ENCODE data around the gene LHFPL3.

The LHFPL3 gene

GRCh38 chr7:104807671-104808070 lies 479.3 kb downstream of the LHFPL3 start:
- DNase-seq (ENCODE audit: insufficient read length, low spot score) (no peak), FAIRE-seq (no peak)
- no peak for TF ChIP-seq POLR2A (IDR thresholded peaks at IDR 0.05; ENCODE audit: low read depth, low read length)

- no peak for FAIRE-seq
Measured at GRCh38 chr7:104809906-104810305, 481.5 kb downstream of the LHFPL3 start.

GRCh38 chr7:104814126-104814525 lies 485.7 kb downstream of the LHFPL3 start:
- no peak for TF ChIP-seq POLR2A (IDR thresholded peaks at IDR 0.05; ENCODE audit: low read depth, low read length)
- FAIRE-seq (no peak), DNase-seq (ENCODE audit: insufficient read length, low spot score) (no peak)

More at GRCh38 chr7:104809906-104810305, 481.5 kb downstream of the LHFPL3 start:
- no peak for DNase-seq (ENCODE audit: insufficient read length, low spot score)
- no peak for TF ChIP-seq POLR2A (IDR thresholded peaks at IDR 0.05; ENCODE audit: low read depth, low read length)

GRCh38 chr7:104814671-104815400 lies 486.4 kb downstream of the LHFPL3 start:
- DNase-seq (ENCODE audit: insufficient read length, low spot score) = no peak

GRCh38 chr7:104816537-104816936 lies 488.1 kb downstream of the LHFPL3 start:
- DNase-seq (ENCODE audit: insufficient read length, low spot score) (no peak), FAIRE-seq (no peak)
- no peak for TF ChIP-seq POLR2A (IDR thresholded peaks at IDR 0.05; ENCODE audit: low read depth, low read length)

More at GRCh38 chr7:104814671-104815400, 486.4 kb downstream of the LHFPL3 start:
- no peak for TF ChIP-seq POLR2A (IDR thresholded peaks at IDR 0.05; ENCODE audit: low read depth, low read length)
- no peak for FAIRE-seq

- no peak for TF ChIP-seq POLR2A (IDR thresholded peaks at IDR 0.05; ENCODE audit: low read depth, low read length)
- DNase-seq (ENCODE audit: insufficient read length, low spot score) (no peak), FAIRE-seq (no peak)
Measured at GRCh38 chr7:104818961-104819880, 490.8 kb downstream of the LHFPL3 start.

- no peak for FAIRE-seq
- DNase-seq (ENCODE audit: insufficient read length, low spot score) = no peak
- no peak for TF ChIP-seq POLR2A (IDR thresholded peaks at IDR 0.05; ENCODE audit: low read depth, low read length)
Measured at GRCh38 chr7:104820836-104821535, 492.6 kb downstream of the LHFPL3 start.

- FAIRE-seq (no peak), DNase-seq (ENCODE audit: insufficient read length, low spot score) (no peak)
- TF ChIP-seq POLR2A (IDR thresholded peaks at IDR 0.05; ENCODE audit: low read depth, low read length) = no peak
Measured at GRCh38 chr7:104823177-104823576, 494.8 kb downstream of the LHFPL3 start.

- TF ChIP-seq POLR2A (IDR thresholded peaks at IDR 0.05; ENCODE audit: low read depth, low read length) = no peak
- FAIRE-seq (no peak), DNase-seq (ENCODE audit: insufficient read length, low spot score) (no peak)
Measured at GRCh38 chr7:104825099-104825498, 496.7 kb downstream of the LHFPL3 start.

- DNase-seq (ENCODE audit: insufficient read length, low spot score) (no peak), FAIRE-seq (no peak)
- TF ChIP-seq POLR2A (IDR thresholded peaks at IDR 0.05; ENCODE audit: low read depth, low read length) = no peak
Measured at GRCh38 chr7:104826135-104826534, 497.7 kb downstream of the LHFPL3 start.

GRCh38 chr7:104836976-104837375 lies 508.6 kb downstream of the LHFPL3 start:
- no peak for DNase-seq (ENCODE audit: insufficient read length, low spot score)
- no peak for TF ChIP-seq POLR2A (IDR thresholded peaks at IDR 0.05; ENCODE audit: low read depth, low read length)
- FAIRE-seq = no peak

GRCh38 chr7:104838537-104839299 lies 510.3 kb downstream of the LHFPL3 start:
- DNase-seq (ENCODE audit: insufficient read length, low spot score) = no peak
- TF ChIP-seq POLR2A (IDR thresholded peaks at IDR 0.05; ENCODE audit: low read depth, low read length) = no peak
- FAIRE-seq = no peak

GRCh38 chr7:104839842-104840241 lies 511.4 kb downstream of the LHFPL3 start:
- FAIRE-seq (no peak), DNase-seq (ENCODE audit: insufficient read length, low spot score) (no peak)
- TF ChIP-seq POLR2A (IDR thresholded peaks at IDR 0.05; ENCODE audit: low read depth, low read length) = no peak

Data from H54 (cell line).